ES-I3 (cell line): Measurements from ENCODE around the gene SLC39A11.
"Not testable (repeated sequence)": the region's sequence is repeated elsewhere in the genome, so short reads cannot be mapped to it uniquely, and the experiment has no call there.

Experiments
- H3K36me3 ChIP-seq: 2 replicates; pipeline ENCODE4 v1.6.1; 2013; ENCODE audit warnings: mild to moderate bottlenecking, low read length, control low read depth, moderate library complexity; ENCODE audit not compliant: insufficient read depth
- H3K4me1 ChIP-seq: 2 replicates; pipeline ENCODE4 v1.6.1; 2013; ENCODE audit warnings: mild to moderate bottlenecking, control low read depth, low read length; ENCODE audit not compliant: insufficient read depth
- H3K9ac ChIP-seq: 2 replicates; pipeline ENCODE4 v1.6.1; 2013; ENCODE audit warnings: low read depth, mild to moderate bottlenecking, low read length, moderate library complexity
- H3K9me3 ChIP-seq: 2 replicates; pipeline ENCODE4 v1.6.1; 2013; ENCODE audit warnings: mild to moderate bottlenecking, low read length, moderate library complexity; ENCODE audit not compliant: control insufficient read depth, insufficient read depth

Gene SLC39A11

GRCh38 chr17:72714357-72714966, 378.0 kb downstream of the SLC39A11 start:
- Histone ChIP-seq H3K9ac (no peak overlapping the region), H3K9me3 (peaks cover 11% of the 10 kb centered on the region)

DNA sequence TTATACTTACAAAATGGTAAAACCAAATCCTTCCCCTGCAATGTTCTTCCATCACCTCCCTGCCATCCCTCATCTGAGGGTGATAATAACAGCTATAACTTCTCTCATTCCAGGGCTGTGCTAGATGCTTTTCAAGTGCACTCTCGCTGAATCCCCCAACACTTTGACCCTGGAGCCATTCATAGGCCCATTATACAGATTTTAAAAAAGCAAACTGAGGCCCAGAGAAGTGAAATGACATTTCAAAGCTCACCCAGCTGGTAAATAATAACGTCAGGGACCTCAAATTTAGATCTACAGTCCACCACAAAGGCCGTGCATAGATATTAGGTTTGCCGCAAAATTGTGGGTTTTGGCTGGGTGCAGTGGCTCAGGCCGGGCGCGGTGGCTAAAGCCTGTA, 378.8 kb downstream of the SLC39A11 start:
- peaks cover 11% of the 10 kb centered on the region for H3K9me3 ChIP-seq
- H3K4me1 ChIP-seq = peaks cover 5% of the 10 kb centered on the region
- no peak overlapping the region for H3K9ac ChIP-seq
- H3K36me3 ChIP-seq = no peaks in the 10 kb centered on the region

More at GRCh38 chr17:72714357-72714966, 378.0 kb downstream of the SLC39A11 start:
- Histone ChIP-seq H3K36me3 (no peaks in the 10 kb centered on the region), H3K4me1 (peaks cover 10% of the 10 kb centered on the region)

DNA sequence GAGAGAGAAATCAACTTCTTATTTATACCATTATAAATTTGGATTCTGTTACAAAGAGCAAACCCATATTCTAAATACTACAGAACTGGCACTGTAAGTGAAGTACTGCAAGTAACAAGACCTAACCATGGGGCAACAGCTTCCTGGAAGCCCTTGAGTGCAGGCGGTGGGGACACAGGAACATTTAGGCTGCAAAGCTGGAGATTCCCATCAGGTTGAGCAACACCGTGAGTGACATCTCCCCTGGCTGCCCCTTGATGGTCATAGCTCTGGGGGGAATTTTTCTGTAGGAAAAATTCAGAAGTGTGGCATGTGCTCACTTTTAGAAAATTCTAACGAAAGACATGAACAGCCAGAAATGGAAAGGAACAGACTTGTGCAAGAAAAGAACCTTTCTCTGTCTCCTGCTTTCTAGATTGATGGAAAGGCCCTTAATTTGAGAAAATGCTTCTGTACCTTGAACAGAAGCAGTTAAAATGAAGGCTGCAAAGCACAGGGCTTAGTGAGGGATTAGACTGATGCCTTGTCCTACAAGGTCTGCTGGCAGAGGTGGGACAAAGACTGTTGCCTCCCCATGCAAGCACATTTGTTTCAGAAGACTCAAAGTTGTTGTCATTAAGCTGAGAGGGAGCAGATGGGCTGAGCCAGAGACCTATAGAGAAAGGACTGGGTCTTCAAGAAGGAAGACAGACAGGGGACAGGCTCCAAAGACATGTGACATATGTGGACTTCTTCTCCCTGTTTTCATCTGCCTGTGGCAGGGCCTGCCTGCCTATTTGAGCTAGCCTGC, 380.8 kb downstream of the SLC39A11 start:
- H3K4me1 ChIP-seq = peaks cover 5% of the 10 kb centered on the region
- H3K36me3 ChIP-seq = no peaks in the 10 kb centered on the region
- H3K9ac ChIP-seq = no peak overlapping the region
- H3K9me3 ChIP-seq = peaks cover 11% of the 10 kb centered on the region

DNA sequence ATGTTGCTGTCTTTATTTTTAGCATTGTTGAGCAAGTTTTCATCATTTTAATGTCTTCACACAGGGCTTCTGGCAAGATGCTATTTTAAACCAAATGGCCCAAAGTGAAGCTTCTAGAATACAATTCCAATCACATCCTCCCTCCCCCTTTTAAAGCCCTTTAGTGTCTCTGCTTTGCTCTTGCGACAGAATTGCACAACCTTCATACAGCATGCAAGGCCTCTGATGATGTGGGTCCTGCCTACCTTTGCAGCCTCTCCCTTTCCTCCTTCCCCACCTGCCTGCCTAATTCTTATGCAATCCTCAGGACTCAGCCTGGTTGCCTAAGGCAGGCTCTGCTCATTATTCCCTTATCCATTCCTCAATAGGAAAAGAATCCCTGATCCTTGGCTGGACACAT, 381.7 kb downstream of the SLC39A11 start:
- peaks cover 11% of the 10 kb centered on the region for H3K9me3 ChIP-seq
- H3K9ac ChIP-seq = no peak overlapping the region
- peaks cover 5% of the 10 kb centered on the region for H3K4me1 ChIP-seq
- H3K36me3 ChIP-seq = no peaks in the 10 kb centered on the region

- H3K4me1 ChIP-seq = peaks cover 5% of the 10 kb centered on the region; the same call in 1 of the 2 replicates
- H3K36me3 ChIP-seq = no peaks in the 10 kb centered on the region
- no peak overlapping the region for H3K9ac ChIP-seq
- peaks cover 11% of the 10 kb centered on the region for H3K9me3 ChIP-seq
Measured at GRCh38 chr17:72710202-72710601, 382.3 kb downstream of the SLC39A11 start.

DNA sequence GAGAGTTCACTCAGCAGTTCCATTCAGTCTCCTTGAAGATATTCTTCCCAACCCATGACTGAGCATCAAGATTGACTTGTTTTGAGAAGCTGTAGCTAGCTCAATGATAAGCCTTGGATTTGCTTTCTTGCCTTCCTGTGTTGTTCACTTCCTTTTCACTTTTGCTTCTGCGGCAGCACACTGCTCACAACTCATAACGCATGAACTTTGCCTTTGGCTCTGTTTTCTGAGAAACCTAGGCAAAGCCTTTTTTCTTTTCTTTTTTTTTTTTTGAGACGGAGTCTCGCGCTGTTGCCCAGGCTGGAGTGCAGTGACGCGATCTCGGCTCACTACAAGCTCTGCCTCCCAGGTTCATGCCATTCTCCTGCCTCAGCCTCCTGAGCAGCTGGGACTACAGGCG, 383.8 kb downstream of the SLC39A11 start:
- H3K9ac ChIP-seq, H3K36me3 ChIP-seq, H3K4me1 ChIP-seq: not testable (repeated sequence)
- peaks cover 11% of the 10 kb centered on the region for H3K9me3 ChIP-seq

GRCh38 chr17:72707881-72708280, 384.6 kb downstream of the SLC39A11 start:
- H3K9me3 ChIP-seq = peaks cover 11% of the 10 kb centered on the region
- H3K36me3 ChIP-seq = no peaks in the 10 kb centered on the region
- H3K9ac ChIP-seq = no peak overlapping the region
- no peaks in the 10 kb centered on the region for H3K4me1 ChIP-seq

DNA sequence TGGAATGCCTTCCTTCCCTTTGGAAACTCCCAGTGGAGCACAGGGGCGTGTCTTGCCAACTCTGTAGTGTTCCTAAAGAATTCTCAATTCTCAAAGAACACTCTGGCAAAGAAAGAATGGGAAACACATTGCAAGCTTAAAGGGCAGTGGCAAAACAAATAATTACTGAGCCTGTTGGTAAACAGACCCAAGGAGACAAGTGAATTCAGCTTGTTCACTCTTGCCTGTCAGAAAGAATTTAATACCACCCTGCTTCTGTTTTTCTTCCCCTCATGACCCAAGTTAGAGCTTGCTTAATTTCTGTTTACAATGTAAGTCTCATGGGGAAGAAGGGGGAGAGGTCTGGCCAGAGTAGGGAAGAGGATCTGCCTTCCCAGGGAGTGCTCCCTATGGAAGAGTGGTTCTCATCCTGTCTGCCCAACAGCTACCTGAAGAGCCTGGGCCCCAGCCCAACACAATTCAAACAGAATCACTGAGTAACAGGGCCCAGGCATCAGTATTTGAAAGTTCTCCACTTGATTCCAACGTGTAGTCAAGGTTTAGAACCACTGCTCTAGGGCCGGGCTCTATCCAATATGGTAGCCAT, 386.0 kb downstream of the SLC39A11 start:
- H3K4me1 ChIP-seq = no peaks in the 10 kb centered on the region
- no peaks in the 10 kb centered on the region for H3K36me3 ChIP-seq
- peaks cover 8% of the 10 kb centered on the region for H3K9me3 ChIP-seq
- no peak overlapping the region for H3K9ac ChIP-seq

- Histone ChIP-seq H3K9ac (no peak overlapping the region), H3K36me3 (no peaks in the 10 kb centered on the region), H3K9me3 (peaks cover 7% of the 10 kb centered on the region; the same call in 1 of the 2 replicates), H3K4me1 (no peaks in the 10 kb centered on the region)
Measured at GRCh38 chr17:72705905-72706395, 386.5 kb downstream of the SLC39A11 start.

- Histone ChIP-seq H3K4me1 (no peaks in the 10 kb centered on the region; the same call in 1 of the 2 replicates), H3K36me3 (no peaks in the 10 kb centered on the region), H3K9me3 (no peaks in the 10 kb centered on the region), H3K9ac (no peak overlapping the region)
Measured at GRCh38 chr17:72702998-72703397, 389.5 kb downstream of the SLC39A11 start.

DNA sequence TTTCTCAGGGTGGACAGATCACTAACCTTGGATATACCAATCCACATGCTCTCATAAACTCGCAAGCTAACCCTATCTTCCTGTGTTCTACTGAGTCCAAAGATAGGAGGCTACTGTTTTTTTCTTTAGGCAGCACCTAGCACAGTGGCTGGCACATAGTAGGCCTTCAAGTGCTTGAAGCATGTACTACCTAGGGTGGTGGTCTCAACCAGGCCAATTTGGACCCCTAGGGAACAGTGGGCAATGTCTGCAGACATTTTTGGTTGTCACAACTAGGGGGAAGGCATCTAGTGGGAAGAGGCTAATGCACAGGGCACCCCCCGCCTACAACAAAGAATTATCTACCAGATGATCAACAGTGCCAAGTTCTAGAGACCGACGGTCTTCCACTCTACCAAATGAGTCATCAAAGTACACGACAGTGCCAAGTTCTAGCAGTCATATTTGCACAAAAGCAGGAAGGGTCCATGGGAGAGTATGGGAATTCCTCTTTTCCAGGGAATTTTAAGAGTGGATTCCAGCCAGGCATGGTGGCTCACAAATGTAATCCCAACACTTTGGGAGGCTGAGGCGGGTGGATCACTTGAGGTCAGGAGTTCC, 390.3 kb downstream of the SLC39A11 start:
- no peaks in the 10 kb centered on the region; the same call in 1 of the 2 replicates for H3K4me1 ChIP-seq
- H3K36me3 ChIP-seq = no peaks in the 10 kb centered on the region
- H3K9me3 ChIP-seq = no peaks in the 10 kb centered on the region
- no peak overlapping the region for H3K9ac ChIP-seq

DNA sequence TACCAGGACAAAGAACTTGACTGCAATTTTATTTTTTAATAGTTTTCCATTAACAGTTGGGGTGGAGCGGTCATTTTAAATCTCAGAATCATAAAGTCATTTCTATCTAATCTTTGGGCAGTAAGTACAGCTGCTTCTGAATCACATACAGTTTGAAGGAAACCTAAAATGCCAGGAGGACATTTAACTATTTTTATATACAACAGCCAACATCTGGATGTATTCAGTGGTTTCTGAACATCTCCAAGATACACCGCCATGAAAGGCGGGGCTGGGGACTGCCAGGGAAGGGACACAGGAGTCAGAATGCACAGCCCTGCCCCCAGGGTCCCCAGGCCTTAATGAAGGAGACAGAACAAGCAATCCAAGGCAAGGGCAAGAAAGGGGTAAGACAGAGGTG, 392.3 kb downstream of the SLC39A11 start:
- no peaks in the 10 kb centered on the region; the same call in 1 of the 2 replicates for H3K4me1 ChIP-seq
- H3K9ac ChIP-seq = no peak overlapping the region
- H3K9me3 ChIP-seq = no peaks in the 10 kb centered on the region
- no peaks in the 10 kb centered on the region for H3K36me3 ChIP-seq

GRCh38 chr17:72699545-72699944, 392.9 kb downstream of the SLC39A11 start:
- H3K9ac ChIP-seq = no peak overlapping the region

GRCh38 chr17:72697602-72698146, 394.8 kb downstream of the SLC39A11 start:
- no peak overlapping the region for H3K9ac ChIP-seq
- H3K4me1 ChIP-seq = no peaks in the 10 kb centered on the region; the same call in 1 of the 2 replicates
- H3K9me3 ChIP-seq = no peaks in the 10 kb centered on the region
- H3K36me3 ChIP-seq = no peaks in the 10 kb centered on the region

More at GRCh38 chr17:72699545-72699944, 392.9 kb downstream of the SLC39A11 start:
- Histone ChIP-seq H3K36me3 (no peaks in the 10 kb centered on the region), H3K4me1 (no peaks in the 10 kb centered on the region; the same call in 1 of the 2 replicates), H3K9me3 (no peaks in the 10 kb centered on the region)
